CD4-positive, alpha-beta T cell treated with Interleukin-15 for 1 hour (primary cell): ENCODE data around the gene TMEM14C.
A peak's percentile ranks its signal among the peaks of the same experiment; 100 is the strongest.

Experiments used
- DNase-seq: peaks from one replicate; pipeline ENCODE4 v3.0.0-alpha.2; 2020

The TMEM14C gene

DNA sequence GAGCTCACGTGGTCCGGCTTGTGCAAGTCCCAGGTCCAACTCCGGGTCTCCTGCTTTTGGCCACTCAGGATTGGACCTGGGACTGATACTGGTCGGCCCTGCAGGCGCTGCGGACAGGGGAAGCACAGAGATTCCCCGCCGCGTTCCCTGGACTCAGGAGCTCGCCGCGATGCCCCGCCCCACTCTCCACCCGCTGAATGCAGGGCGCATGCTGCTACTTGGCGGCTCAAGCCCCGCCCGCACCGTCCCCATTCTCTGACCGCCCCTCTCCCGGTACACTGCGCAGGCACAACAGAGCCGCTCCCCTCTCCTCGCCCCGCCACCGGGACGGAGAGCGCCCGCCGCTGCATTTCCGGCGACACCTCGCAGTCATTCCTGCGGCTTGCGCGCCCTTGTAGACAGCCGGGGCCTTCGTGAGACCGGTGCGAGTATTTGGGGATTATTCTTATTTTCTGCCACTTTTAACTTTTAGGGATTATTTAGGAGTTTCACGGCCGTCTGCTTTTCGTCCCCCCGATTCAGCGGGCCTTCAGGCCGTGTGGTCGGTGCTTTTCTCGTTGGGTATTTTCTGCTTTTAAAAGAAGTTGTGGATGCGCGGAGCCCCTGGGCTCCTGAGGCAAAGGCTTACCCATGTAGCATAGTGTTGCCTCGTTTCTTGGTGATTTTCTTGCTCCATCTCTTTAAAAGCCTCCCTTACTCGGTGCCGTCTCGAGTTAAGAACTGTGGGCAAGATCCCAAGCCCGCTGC, at the start of gene TMEM14C:
Gene TMEM14C, plus strand, starts transcription at position 251 of the 747 bp plus-strand sequence. CDS start 1,544 bp downstream, outside the sequence.
- peak; percentile 81 for DNase-seq

GRCh38 chr6:10676403-10676802, 46.5 kb upstream of the TMEM14C start:
- no peak for DNase-seq

DNA sequence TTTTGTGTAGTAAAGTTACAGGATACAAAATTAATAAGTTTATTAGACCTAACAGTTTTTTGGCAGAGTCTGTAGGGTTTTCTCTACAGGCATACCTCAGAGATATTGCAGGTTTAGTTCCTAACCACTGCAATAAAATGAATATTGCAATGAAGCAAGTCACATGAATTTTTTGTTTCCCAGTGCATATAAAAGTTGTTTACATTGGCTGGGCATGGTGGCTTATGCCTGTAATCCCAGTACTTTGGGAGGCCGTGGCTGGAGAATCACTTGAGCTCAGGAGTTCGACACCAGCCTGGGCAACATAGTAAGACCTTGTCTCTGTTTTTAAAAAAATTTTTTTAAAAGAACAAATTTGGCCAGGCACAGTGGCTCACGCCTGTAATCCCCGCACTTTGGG, 44.4 kb upstream of the TMEM14C start:
- DNase-seq, result no peak

DNA sequence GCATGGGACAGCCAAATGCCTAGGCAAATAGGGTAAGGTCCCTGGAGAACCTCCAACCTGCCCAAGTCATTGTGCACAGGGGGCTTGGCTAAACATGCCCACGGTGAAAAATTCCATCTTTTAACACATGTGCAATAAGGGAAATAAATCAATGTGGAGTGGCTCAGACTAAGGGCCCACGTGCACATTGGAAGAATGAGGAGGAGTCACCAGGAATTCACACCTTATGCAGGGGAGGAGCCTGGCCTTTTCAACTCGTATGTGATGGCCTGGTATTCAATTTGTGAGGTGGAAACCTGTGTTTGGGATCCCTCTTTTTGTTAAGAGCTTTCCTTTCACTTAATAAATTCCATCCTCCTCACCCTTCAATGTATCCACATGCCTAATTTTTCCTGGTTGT, 41.1 kb upstream of the TMEM14C start:
- no peak for DNase-seq

- no peak for DNase-seq
Measured at GRCh38 chr6:10682355-10682988, 40.4 kb upstream of the TMEM14C start.

GRCh38 chr6:10684618-10685017, 38.3 kb upstream of the TMEM14C start:
- no peak for DNase-seq

DNA sequence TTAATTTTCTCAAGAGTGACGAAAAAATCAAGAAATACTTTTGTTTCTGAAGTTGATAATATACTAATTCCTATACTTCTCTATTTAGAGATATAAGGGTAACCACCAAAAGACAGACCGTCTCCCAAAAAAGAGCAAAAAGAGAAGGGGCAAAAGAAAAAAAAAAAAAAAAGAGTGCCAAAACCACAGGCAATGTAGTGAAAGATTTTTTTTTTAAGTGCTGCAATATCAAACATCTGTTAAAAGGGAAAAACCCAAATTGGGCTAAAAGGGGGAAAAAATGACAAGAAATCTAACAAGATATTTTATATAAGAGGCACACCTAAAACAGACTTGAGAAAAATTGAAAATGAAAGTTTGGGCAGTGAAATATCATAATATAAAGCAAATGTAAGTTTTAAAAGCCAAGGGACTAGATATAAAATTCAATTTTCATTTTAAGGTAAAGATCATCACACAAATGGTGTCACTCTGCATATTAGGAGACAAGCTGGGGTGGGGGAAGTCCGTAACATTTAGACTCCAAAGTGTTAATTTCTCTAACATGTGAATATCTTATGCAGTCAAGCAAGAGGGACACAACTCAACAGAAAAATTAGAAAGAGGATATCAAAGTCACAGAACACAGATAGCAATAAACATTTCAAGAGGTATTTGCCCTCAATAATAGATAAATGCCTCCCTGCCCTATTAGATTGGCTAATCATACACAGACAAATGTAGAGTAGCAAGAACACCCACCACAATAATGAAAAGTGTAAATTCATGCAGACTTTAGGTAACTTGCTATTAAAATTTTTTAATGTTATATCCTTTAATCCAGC, 37.6 kb upstream of the TMEM14C start:
- DNase-seq, result no peak

GRCh38 chr6:10686901-10687300, 36.0 kb upstream of the TMEM14C start:
- DNase-seq, result no peak

DNA sequence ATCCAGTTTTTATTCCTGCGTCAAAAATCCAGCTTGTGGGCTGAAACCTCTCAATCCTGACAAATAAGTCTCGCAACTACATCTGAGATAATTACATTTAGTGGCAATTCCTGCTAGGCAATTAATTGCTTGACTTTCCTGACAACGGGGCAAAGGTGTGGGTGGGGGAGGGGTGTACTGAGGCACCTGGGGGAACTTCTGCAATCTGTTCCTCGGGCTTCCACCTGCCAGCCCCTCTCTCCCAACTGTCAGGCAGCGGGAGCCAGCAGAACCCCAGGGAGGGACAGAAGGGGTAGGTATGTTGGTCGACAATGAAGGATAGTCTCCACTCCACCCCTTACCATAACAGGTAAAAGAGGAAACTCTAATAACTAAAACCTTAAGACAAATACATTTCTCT, 35.3 kb upstream of the TMEM14C start:
- DNase-seq, result no peak

DNA sequence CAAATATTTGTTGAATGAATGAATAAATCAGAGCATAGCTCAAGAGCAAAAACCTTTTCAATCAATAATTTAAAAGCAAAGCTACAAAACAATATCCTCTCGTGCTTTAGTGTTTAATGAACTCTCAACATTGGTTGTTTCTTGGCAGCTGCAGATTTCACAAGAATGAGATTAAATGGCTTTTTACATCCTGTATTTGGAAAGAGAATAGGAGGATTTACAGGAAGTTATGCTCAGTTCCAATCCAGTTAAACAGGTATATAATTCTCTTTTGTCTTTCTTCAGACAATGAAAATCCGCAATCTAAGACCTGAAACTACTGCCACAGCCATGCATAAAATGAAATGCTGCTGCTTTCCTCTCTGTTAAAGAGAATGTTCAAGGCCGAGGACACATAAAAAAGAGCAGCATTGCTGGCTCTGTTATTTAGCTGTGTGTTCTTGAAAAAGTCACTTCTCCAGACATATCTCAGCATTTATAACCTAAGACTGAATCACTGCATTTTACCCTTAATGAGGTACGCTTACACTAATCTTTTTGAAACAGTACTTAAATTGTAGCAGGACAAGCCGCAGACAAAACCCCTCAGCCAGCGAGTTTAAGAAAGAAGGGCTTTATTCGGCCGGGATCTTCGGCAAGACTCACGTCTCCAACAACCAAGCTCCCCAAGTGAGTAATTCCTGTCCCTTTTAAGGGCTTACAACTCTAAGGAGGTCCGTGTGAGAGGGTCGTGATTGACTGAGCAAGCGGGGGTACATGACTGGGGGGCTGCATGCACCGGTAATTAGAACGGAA, 32.0 kb upstream of the TMEM14C start:
- DNase-seq, result no peak

GRCh38 chr6:10692965-10693538, 29.8 kb upstream of the TMEM14C start:
- no peak for DNase-seq

DNA sequence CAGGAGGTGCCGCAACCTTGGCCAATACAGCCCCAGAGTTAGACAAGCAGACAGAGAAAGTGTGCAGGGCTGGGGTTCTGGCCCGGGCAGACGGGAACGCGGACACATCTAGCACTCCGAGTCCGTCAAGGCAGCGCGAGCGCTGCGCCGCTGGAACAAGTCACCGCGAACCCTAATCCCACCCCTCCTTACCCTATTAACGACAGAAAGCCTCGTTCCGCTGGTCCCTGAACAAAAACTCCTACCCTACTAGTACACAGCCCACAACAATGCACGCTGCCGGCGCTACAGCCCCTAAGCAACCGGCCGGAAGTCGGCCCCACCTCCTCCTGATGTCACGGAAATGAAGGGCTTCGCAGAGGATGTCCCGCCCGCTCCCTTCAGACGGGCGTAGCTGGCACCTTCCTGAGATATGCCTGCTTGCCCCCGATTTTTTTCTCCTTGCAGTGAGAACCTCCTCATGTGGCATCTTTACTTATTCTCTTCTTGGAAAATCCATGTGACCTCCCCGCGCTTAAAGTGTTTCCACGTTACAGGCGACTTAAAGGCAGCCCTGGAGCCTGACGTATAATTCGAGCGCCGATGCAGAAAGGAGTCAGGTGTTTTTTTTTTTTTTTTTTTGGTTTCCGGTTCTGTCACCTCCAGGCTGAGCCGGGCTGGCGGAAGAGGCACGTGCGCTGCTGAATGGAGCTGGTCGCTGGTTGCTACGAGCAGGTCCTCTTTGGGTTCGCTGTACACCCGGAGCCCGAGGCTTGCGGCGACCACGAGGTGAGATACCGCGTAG, 28.4 kb upstream of the TMEM14C start, which contains the start of the genes C6orf52 and PAK1IP1:
Gene C6orf52, minus strand, starts transcription at position 315 of the 784 bp plus-strand sequence. CDS start 7,066 bp downstream, outside the sequence.
Gene PAK1IP1, plus strand, starts transcription at position 671 of the 784 bp plus-strand sequence. Its CDS starts 14 bp downstream, at position 685.
- peak; percentile 94 for DNase-seq

- no peak for DNase-seq
Measured at GRCh38 chr6:10695086-10695657, 27.7 kb upstream of the TMEM14C start.

GRCh38 chr6:10696655-10697054, 26.2 kb upstream of the TMEM14C start:
- DNase-seq, result no peak

DNA sequence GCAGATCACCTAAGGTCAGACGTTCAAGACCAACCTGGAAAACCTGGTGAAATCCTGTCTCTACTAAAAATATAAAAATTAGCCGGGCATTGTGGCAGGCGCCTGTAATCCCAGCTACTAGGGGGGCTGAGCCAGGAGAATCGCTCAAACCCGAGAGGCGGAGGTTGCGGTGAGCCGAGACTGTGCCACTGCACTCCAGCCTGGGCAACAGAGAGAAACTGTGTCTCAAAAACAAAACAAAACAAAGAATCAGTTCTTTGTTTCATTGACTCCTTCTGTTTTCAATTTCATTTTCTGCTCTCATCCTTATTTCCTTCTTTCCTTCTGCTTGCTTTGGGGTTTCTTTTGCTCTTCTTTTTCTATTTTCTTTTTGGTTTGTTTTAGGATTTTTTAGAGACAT, 8.9 kb upstream of the TMEM14C start:
- no peak for DNase-seq

DNA sequence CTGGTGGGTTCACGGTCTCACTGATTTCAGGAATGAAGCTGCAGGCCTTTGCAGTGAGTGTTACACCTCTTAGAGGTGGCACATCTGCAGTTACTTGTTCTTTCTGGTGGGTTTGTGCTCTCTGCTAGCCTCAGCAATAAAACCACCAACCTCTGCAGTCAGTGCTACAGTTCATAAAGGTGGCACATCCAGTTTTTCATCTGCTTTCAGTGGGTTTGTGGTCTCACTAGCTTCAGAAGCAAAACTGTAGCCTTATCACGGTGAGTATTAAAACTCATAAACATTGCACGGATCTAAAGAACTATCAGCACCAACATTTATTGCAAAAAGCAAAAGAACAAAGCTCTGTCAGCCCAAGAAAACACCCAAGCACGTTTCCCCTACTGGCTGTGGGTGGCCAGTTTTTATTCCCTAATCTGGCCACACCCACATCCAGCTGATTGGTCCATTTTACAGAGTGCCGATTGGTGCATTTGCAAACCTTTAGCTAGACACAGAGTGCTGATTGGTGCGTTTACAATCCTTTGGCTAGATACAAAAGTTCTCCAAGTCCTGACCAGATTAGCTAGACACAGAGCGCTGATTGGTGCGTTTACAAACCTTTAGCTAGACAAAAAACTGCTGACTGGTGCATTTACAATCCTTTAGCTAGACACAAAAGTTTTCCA, 3.4 kb upstream of the TMEM14C start:
- peak; percentile 57 for DNase-seq

GRCh38 chr6:10719964-10720264, 3.0 kb upstream of the TMEM14C start:
- DNase-seq, result no peak

GRCh38 chr6:10720265-10720959, 2.5 kb upstream of the TMEM14C start:
- DNase-seq, result peak; percentile 50

- DNase-seq, result peak; percentile 19
Measured at GRCh38 chr6:10720960-10721849, 1.7 kb upstream of the TMEM14C start.
